ENCODE measurements around the gene TBC1D24. TPM values are rescaled to one million over a fixed set of nuclear protein-coding genes. Genes with fewer than 3 reads are reported as not detected.

TBC1D24 gene
- total RNA-seq, 1 donor from 2014 or later = 12.6 TPM

GRCh38 chr16:2468233-2468724 is 6.6 kb upstream of the TBC1D24 start:
- Mint-ChIP-seq H3K4me3 (peak overlapping the region; percentile 71), H3K27ac (no peak overlapping the region), H3K4me1 (peaks cover 42% of the 10 kb centered on the region), H3K9me3 (no peaks in the 10 kb centered on the region), H3K27me3 (peaks cover 20% of the 10 kb centered on the region), H3K36me3 (ENCODE audit: low read depth) (no peaks in the 10 kb centered on the region)
- no peak for TF ChIP-seq CTCF (IDR thresholded peaks at IDR 0.05)
- DNase-seq (no peak), ATAC-seq (ENCODE audit: low read depth) (peak; percentile 36)
- ChIA-PET POLR2A (interaction anchor here (0.6 to 1.6 kb wide), 5 partner anchors 9 to 1944 kb away, joined by 3 to 8 read pairs (median 5); partner anchors contain the start of genes RPS2 and TEDC2), CTCF (interaction anchor here (0.6 to 1.4 kb wide), 2 partner anchors 19 to 450 kb away, joined by 3 to 7 read pairs; no protein-coding TSS in a partner anchor)
- intact Hi-C loops (cut with micrococcal nuclease) = loop anchor here (2.0 kb wide), 1 partner anchor 19 kb away; no protein-coding TSS in a partner anchor

DNA sequence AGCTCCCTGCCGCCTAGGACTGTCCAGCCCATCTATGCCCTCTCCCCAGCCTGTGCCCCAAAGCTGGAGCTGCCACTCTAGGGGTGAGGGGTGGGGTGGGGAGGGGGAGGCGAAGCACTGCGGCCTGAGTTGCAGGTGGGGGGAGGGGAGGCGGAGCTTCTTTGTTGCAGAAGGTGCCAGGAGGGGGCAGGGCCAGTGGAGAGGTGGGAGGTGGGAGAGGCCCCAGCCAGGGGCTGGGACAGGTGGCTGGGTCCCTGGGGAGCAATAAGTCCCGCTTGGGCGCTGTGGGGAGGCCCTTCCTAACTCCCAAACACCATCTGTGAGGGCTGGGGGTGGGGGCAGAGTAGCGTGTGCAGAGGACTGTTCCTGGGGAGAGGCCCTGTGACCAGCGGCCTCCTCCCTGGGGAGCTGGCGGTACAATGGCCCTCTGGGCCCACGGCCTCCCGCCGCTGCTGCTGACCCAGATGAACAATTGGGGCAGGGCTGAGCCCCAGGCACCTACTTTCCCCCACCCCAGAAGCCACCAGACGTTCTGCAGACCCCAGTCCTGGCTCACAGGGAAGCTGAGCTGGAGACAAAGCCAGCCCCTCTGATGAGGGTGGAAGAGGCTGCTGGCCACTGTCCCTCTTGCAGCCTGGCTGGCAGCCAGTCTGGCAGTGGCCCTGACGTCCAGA is 6.1 kb upstream of the TBC1D24 start:
- peak overlapping the region; percentile 71 for H3K4me3 Mint-ChIP-seq
- H3K4me1 Mint-ChIP-seq = peaks cover 45% of the 10 kb centered on the region
- TF ChIP-seq CTCF (IDR thresholded peaks at IDR 0.05) = no peak
- H3K36me3 Mint-ChIP-seq (ENCODE audit: low read depth) = no peaks in the 10 kb centered on the region
- H3K27ac Mint-ChIP-seq = no peak overlapping the region
- H3K9me3 Mint-ChIP-seq = no peaks in the 10 kb centered on the region
- POLR2A ChIA-PET = interaction anchor here (0.6 to 1.7 kb wide), 6 partner anchors 9 to 1944 kb away, joined by 3 to 8 read pairs (median 5); partner anchors contain the start of genes RPS2, TEDC2 and TRAF7
- CTCF ChIA-PET = interaction anchor here (1.4 kb wide), 1 partner anchor 18 kb away, joined by 7 read pairs; no protein-coding TSS in a partner anchor
- ATAC-seq (ENCODE audit: low read depth) = peak; percentile 71
- no peak for DNase-seq
- peaks cover 20% of the 10 kb centered on the region for H3K27me3 Mint-ChIP-seq
- intact Hi-C loops (cut with micrococcal nuclease) = loop anchor here (2.0 kb wide), 1 partner anchor 18 kb away; no protein-coding TSS in a partner anchor

DNA sequence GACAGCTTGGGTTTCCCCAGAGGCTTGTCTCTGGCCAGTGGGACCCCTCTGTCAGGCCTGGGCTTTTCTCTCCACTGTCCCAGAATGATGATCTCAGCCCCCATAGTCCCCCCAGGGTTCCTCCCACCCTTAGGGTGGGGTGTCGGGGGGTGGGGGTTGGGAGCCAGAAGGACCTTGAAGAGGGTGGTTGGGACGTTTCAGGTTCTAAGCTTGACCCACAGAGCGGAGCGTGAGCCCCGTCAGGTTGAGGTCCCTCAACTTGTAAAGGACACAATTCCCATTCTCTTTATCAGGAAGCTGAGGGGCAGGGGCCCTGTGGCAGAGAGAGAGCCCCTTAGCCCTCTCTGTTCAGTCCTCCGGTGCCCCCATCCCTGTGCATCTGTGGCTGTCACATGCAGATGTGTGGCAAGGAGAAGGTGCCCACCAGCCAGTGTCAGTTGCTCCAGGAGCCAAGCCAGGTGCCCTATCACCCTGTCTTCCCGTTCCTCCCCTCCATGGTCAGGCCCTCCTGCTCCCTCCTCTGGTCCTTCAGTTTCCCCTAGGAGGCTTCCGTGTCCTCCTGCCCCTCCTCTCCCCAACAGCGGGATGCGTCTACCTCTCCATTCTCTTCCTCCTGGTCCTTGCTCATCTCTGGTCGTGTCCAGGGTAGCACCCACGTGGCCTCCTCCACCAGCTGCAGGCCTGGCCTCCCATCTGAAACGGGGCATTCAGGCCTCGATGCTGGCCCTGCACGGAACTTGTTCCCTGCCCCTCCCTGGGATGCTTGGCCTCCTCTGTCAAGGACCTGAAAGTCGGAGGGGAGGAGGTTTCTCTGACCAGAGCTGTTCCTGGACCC is 5.3 kb upstream of the TBC1D24 start:
- Mint-ChIP-seq H3K4me1 (peaks cover 45% of the 10 kb centered on the region), H3K27me3 (peaks cover 20% of the 10 kb centered on the region), H3K9me3 (no peaks in the 10 kb centered on the region), H3K36me3 (ENCODE audit: low read depth) (no peaks in the 10 kb centered on the region), H3K4me3 (peak overlapping the region; percentile 56), H3K27ac (no peak overlapping the region)
- intact Hi-C loops (cut with micrococcal nuclease) = loop anchor here (2.0 kb wide), 1 partner anchor 17 kb away; no protein-coding TSS in a partner anchor
- no peak for DNase-seq
- TF ChIP-seq CTCF (IDR thresholded peaks at IDR 0.05) = no peak
- no peak for ATAC-seq (ENCODE audit: low read depth)
- CTCF ChIA-PET = interaction anchor here (1.1 to 1.4 kb wide), 2 partner anchors 17 to 129 kb away, joined by 3 to 7 read pairs; partner anchors contain the start of gene ABCA3
- POLR2A ChIA-PET = interaction anchor here (0.5 to 1.7 kb wide), 7 partner anchors 10 to 597 kb away, joined by 3 to 8 read pairs (median 3); partner anchors contain the start of genes RPS2, TEDC2 and TRAF7

DNA sequence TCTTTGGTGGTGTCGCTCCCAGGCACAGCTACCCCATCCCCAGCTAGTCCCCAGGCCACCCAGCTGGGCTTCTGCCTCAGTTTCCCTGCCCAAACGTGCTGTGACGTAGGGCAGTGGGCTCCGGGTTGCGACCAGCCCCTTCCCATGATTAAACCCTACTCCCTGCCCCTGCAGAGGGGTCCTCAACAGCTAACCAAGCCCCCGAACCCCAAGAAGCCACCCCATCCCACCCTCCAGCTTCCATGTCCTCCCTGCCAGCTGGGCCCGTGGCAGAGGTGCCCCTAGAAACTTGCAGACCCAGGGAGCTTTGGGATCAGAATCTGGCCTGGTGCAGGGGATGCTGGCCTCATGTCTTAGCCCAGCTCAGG is 4.7 kb upstream of the TBC1D24 start:
- peaks cover 45% of the 10 kb centered on the region for H3K4me1 Mint-ChIP-seq
- no peak overlapping the region for H3K27ac Mint-ChIP-seq
- TF ChIP-seq CTCF (IDR thresholded peaks at IDR 0.05) = no peak
- H3K4me3 Mint-ChIP-seq = no peak overlapping the region
- H3K9me3 Mint-ChIP-seq = no peaks in the 10 kb centered on the region
- H3K36me3 Mint-ChIP-seq (ENCODE audit: low read depth) = no peaks in the 10 kb centered on the region
- ChIA-PET POLR2A (interaction anchor here (0.5 to 1.7 kb wide), 3 partner anchors 18 to 315 kb away, joined by 3 to 5 read pairs (median 5); partner anchors contain the start of gene TRAF7), CTCF (interaction anchor here (1.1 kb wide), 1 partner anchor 130 kb away, joined by 3 read pairs; the partner anchor contains the start of gene ABCA3)
- no peak for DNase-seq
- intact Hi-C loops (cut with micrococcal nuclease) = no loop called here
- peaks cover 20% of the 10 kb centered on the region for H3K27me3 Mint-ChIP-seq
- ATAC-seq (ENCODE audit: low read depth) = no peak

Measured in activated B cell treated with CpG ODN at 0.5 μM for 24 hours (primary cell).